Endothelial cell of umbilical vein (primary cell): ENCODE data around the gene CAPN12. TPM values are rescaled to one million over a fixed set of nuclear protein-coding genes. Genes with fewer than 3 reads are reported as not detected.

Experiments used
- BruUV-seq: library from RNA; stranded (reverse); fragments of 400-500 nt; replicated peaks from 2 replicates; lab custom pipeline; 2021; lab: Mats Ljungman, UMichigan
- CTCF ChIA-PET: fragments of 300-600, 350-600 bp; sonication (Branson Sonifier 250); formaldehyde crosslinking; loops from one replicate; lab custom pipeline; 2021; ENCODE audit warnings: antibody characterized with exemption, inconsistent platforms; lab: Charles Lee
- POLR2A ChIA-PET: fragments of 300-600, 350-600 bp; sonication (Branson Sonifier 250); formaldehyde crosslinking; loops from one replicate; lab custom pipeline; 2021; ENCODE audit warnings: antibody characterized with exemption, inconsistent platforms; lab: Charles Lee
- DNase-seq: peaks from one replicate; pipeline ENCODE4 v3.0.0-alpha.2; 2011; ENCODE audit warnings: low read depth, low spot score
- FAIRE-seq: peaks from 2 replicates; lab custom pipeline; 2011; peaks lifted over from hg19 to GRCh38; lab: Jason Lieb, UNC
- H2AFZ ChIP-seq: 2 replicates; pipeline ENCODE4 v1.6.0; 2012; ENCODE audit warnings: low read depth, low read length, control low read depth, inconsistent platforms
- H3K27ac ChIP-seq: 2 replicates; pipeline ENCODE4 v1.5.1; 2011; ENCODE audit warnings: low read depth, mild to moderate bottlenecking, control low read depth, low read length, moderate library complexity; ENCODE audit not compliant: insufficient read depth
- H3K27me3 ChIP-seq, 2 experiments: 2 replicates each; pipeline versions ENCODE4 v1.6.0 to v1.6.1; 2011; ENCODE audit warnings: low read length in 2 of 2, mixed read lengths in 1 of 2; ENCODE audit not compliant: control insufficient read depth in 2 of 2, insufficient read depth in 2 of 2
- H3K36me3 ChIP-seq, 2 experiments: 2 replicates in 1 of 2; 3 replicates in 1 of 2; pipeline ENCODE4 v1.5.1; 2011; ENCODE audit warnings: low read length in 2 of 2, mild to moderate bottlenecking in 1 of 2, moderate library complexity in 1 of 2; ENCODE audit not compliant: control insufficient read depth in 2 of 2, insufficient read depth in 2 of 2; ENCODE audit errors: extremely low read depth in 1 of 2
- H3K4me1 ChIP-seq: 3 replicates; pipeline ENCODE4 v1.5.1; 2011; ENCODE audit warnings: mild to moderate bottlenecking, low read length; ENCODE audit not compliant: control insufficient read depth, insufficient read depth; ENCODE audit errors: extremely low read depth
- H3K4me2 ChIP-seq: 2 replicates; pipeline ENCODE4 v1.6.1; 2011; ENCODE audit warnings: low read length, control low read depth, mixed read lengths; ENCODE audit not compliant: insufficient read depth
- H3K4me3 ChIP-seq, 3 experiments: fragments of 200-600 bp in 1 of 3; sonication (generic), shearing (Covaris generic) in 1 of 3; replicated peaks in 1 of 3; 2 replicates each; pipeline ENCODE4 v1.5.1; 2011 to 2016; ENCODE audit warnings: control low read depth in 3 of 3, low read length in 3 of 3, mild to moderate bottlenecking in 2 of 3, inconsistent platforms in 1 of 3, low read depth in 1 of 3, moderate library complexity in 1 of 3; ENCODE audit not compliant: insufficient read depth in 1 of 3
- H3K79me2 ChIP-seq: 2 replicates; pipeline ENCODE4 v1.6.0; 2012; ENCODE audit warnings: low read length, inconsistent platforms; ENCODE audit not compliant: control insufficient read depth, insufficient read depth
- H3K9ac ChIP-seq: replicated peaks from 2 replicates; pipeline ENCODE3; 2011; ENCODE audit warnings: low read length, control low read depth; ENCODE audit not compliant: insufficient read depth; ENCODE audit errors: extremely low read depth
- H3K9me1 ChIP-seq: replicated peaks from 3 replicates; pipeline ENCODE4 v1.6.0; 2011; ENCODE audit warnings: mild to moderate bottlenecking, low read length; ENCODE audit not compliant: control insufficient read depth, insufficient read depth; ENCODE audit errors: extremely low read depth
- H3K9me3 ChIP-seq: replicated peaks from 2 replicates; pipeline ENCODE4 v1.5.1; 2012; ENCODE audit warnings: low read length, inconsistent platforms; ENCODE audit not compliant: control insufficient read depth, insufficient read depth
- H4K20me1 ChIP-seq: replicated peaks from 2 replicates; pipeline ENCODE3; 2011; ENCODE audit warnings: mild to moderate bottlenecking, low read length; ENCODE audit not compliant: control insufficient read depth, insufficient read depth; ENCODE audit errors: extremely low read depth
- CTCF ChIP-seq, 2 donors: IDR thresholded peaks; 1 replicate in 1 of 2; 2 replicates in 1 of 2; pipeline ENCODE4 v1.5.1; 2011; ENCODE audit warnings: low read length in 2 of 2, mild to moderate bottlenecking in 2 of 2, moderate library complexity in 2 of 2, control low read depth in 1 of 2, inconsistent platforms in 1 of 2, low read depth in 1 of 2; ENCODE audit not compliant: insufficient read depth in 1 of 2; ENCODE audit errors: extremely low read depth in 1 of 2
- EZH2 ChIP-seq: IDR thresholded peaks from 2 replicates; pipeline ENCODE4 v1.6.1; 2012; ENCODE audit warnings: borderline replicate concordance, low read depth, mild to moderate bottlenecking, moderate library complexity, low read length, inconsistent platforms; ENCODE audit not compliant: severe bottlenecking
- FOS ChIP-seq: IDR thresholded peaks from 2 replicates; pipeline ENCODE4 v1.6.1; 2011; ENCODE audit warnings: mild to moderate bottlenecking, low read length, moderate library complexity, borderline replicate concordance; ENCODE audit not compliant: insufficient read depth
- GATA2 ChIP-seq: IDR thresholded peaks from 2 replicates; pipeline ENCODE4 v1.7.0; 2011; ENCODE audit warnings: low read depth, mild to moderate bottlenecking, moderate library complexity, mixed read lengths, low read length; ENCODE audit not compliant: insufficient read length, insufficient read depth
- JUN ChIP-seq: IDR thresholded peaks from 2 replicates; pipeline ENCODE4 v1.6.1; 2011; ENCODE audit warnings: borderline replicate concordance, low read depth; ENCODE audit not compliant: insufficient read length, insufficient read depth
- MAX ChIP-seq: IDR thresholded peaks from 2 replicates; pipeline ENCODE4 v1.6.1; 2011; ENCODE audit not compliant: insufficient read depth, insufficient read length
- MYC ChIP-seq: IDR thresholded peaks from one replicate; pipeline ENCODE4 v1.6.1; 2011; ENCODE audit warnings: mild to moderate bottlenecking, low read depth, low read length
- POLR2A ChIP-seq: IDR thresholded peaks from 2 replicates; pipeline ENCODE4 v1.6.1; 2012; ENCODE audit warnings: low read depth, mild to moderate bottlenecking, control low read depth, low read length
- POLR2AphosphoS5 ChIP-seq: IDR thresholded peaks from 2 replicates; pipeline ENCODE4 v1.6.1; 2012; ENCODE audit warnings: low read depth, mild to moderate bottlenecking, control low read depth, low read length, moderate library complexity; ENCODE audit not compliant: insufficient read depth
- dilution Hi-C: fragments of 300-500 bp; cut with MboI; formaldehyde crosslinking; loops from one replicate; pipeline ENCODE4 v1.15.0; 2019; ENCODE audit warnings: low sequenced_read_pairs; ENCODE audit not compliant: extremely low pct_ligation_motif_present
- intact Hi-C: fragments of 100-400 bp; cut with micrococcal nuclease; formaldehyde crosslinking; loops from one replicate; pipeline ENCODE4 v1.10.0; 2022
- polyA plus RNA-seq, 4 experiments: library from polyadenylated mRNA; depleted of rRNA in 3 of 4; stranded (reverse) in 3 of 4; unstranded in 1 of 4; fragments of >200 nt; gene quantifications; 2 replicates each; pipeline versions ENCODE4 v1.2.1 to v1.2.3, GENCODE V29; 2011 to 2012; ENCODE audit warnings: missing spikeins in 1 of 4
- total RNA-seq: library from RNA; stranded (reverse); gene quantifications from 2 replicates; pipeline ENCODE4 v1.2.3, GENCODE V29; 2021

The CAPN12 gene
- total and polyA plus RNA-seq, 2 donors (not counting 3 experiments of a cell fraction or from before 2014, with no cell fraction given), result 0.35 TPM; not detected in 1

GRCh38 chr19:38726284-38726673, 18.0 kb downstream of the CAPN12 start:
- ChIA-PET CTCF (no interaction called here), POLR2A (no interaction called here)
- H3K27ac ChIP-seq, result no peak overlapping the region
- peaks cover 20 to 75% of the 10 kb centered on the region in 2 experiments for H3K36me3 ChIP-seq
- no peaks in the 10 kb centered on the region for H3K9me3 ChIP-seq
- H3K4me1 ChIP-seq, result no peaks in the 10 kb centered on the region
- BruUV-seq, result no TSS peak
- dilution Hi-C loops (no loop called here), intact Hi-C loops (no loop called here)
- no peaks in the 10 kb centered on the region for H3K79me2 ChIP-seq
- H3K4me2 ChIP-seq, result no peak overlapping the region
- H4K20me1 ChIP-seq, result no peaks in the 10 kb centered on the region
- H2AFZ ChIP-seq, result no peak overlapping the region
- DNase-seq (no peak), FAIRE-seq (no peak)
- no peak for TF ChIP-seq JUN
- no peak for TF ChIP-seq FOS
- TF ChIP-seq EZH2, result no peak
- TF ChIP-seq POLR2AphosphoS5, result no peak
- no peak for TF ChIP-seq MAX
- no peak for TF ChIP-seq MYC
- TF ChIP-seq CTCF (IDR thresholded peaks at IDR 0.05; ENCODE audit: extremely low read depth in 1 of 2, insufficient read depth in 1 of 2, low read depth in 1 of 2, low read length in 2 of 2), result no peak
- no peak for TF ChIP-seq GATA2
- no peak for TF ChIP-seq POLR2A
- no peak overlapping the region for H3K9ac ChIP-seq
- H3K9me1 ChIP-seq, result no peaks in the 10 kb centered on the region
- no peak overlapping the region for H3K4me3 ChIP-seq
- H3K27me3 ChIP-seq, result no peaks in the 10 kb centered on the region
